Measurements from ENCODE around the gene TMEM143. TPM values are rescaled to one million over a fixed set of nuclear protein-coding genes. Genes with fewer than 3 reads are reported as not detected.

Gene TMEM143
- total RNA-seq, 2 experiments from 2014 or later, result 9.4 to 11.0 TPM

DNA sequence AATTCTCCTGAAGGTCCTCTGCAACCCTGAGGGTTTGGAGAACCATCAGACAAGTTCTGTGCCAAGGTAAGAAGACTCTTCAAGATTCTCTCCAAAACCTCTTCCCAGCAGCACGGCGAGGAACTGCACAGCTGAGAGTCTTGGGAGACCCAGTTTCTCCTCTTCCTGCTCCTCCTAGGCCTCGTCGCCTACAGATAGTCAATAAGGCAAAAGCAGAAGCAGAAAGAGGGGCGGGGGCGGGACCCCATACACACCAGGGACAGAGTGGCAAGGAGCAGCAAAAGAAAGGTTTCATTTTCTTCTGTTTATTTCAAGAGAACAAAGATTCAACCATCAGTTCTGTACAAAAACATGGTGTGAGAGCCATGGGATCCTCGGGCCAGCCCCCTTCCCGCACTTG, 18.5 kb upstream of the TMEM143 start:
- peaks cover 42% of the 10 kb centered on the region for H3K36me3 ChIP-seq (ENCODE audit: insufficient read depth, low read length)
- POLR2A ChIA-PET, result no interaction called here
- no peaks in the 10 kb centered on the region for H3K27me3 ChIP-seq (ENCODE audit: control insufficient read depth in 1 of 2, insufficient read depth in 2 of 2, low read length in 2 of 2)
- DNase-seq, result no peak
- no peak for ATAC-seq (ENCODE audit: poor library complexity)
- CTCF ChIA-PET, result no interaction called here
- no peak overlapping the region for H3K27ac ChIP-seq (ENCODE audit: low read depth in 1 of 2, low read length in 2 of 2)
- no peaks in the 10 kb centered on the region for H3K9me3 Mint-ChIP-seq
- TF ChIP-seq, protein P1, sequence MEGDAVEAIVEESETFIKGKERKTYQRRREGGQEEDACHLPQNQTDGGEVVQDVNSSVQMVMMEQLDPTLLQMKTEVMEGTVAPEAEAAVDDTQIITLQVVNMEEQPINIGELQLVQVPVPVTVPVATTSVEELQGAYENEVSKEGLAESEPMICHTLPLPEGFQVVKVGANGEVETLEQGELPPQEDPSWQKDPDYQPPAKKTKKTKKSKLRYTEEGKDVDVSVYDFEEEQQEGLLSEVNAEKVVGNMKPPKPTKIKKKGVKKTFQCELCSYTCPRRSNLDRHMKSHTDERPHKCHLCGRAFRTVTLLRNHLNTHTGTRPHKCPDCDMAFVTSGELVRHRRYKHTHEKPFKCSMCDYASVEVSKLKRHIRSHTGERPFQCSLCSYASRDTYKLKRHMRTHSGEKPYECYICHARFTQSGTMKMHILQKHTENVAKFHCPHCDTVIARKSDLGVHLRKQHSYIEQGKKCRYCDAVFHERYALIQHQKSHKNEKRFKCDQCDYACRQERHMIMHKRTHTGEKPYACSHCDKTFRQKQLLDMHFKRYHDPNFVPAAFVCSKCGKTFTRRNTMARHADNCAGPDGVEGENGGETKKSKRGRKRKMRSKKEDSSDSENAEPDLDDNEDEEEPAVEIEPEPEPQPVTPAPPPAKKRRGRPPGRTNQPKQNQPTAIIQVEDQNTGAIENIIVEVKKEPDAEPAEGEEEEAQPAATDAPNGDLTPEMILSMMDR (IDR thresholded peaks at IDR 0.05), result no peak
- no peak overlapping the region for H3K4me3 ChIP-seq (ENCODE audit: low read length)
- intact Hi-C loops (cut with DNase I, micrococcal nuclease), result no loop called here
- H3K36me3 Mint-ChIP-seq (ENCODE audit: low read depth), result peaks cover 51% of the 10 kb centered on the region
- no peak overlapping the region for H3K27ac Mint-ChIP-seq
- no peak overlapping the region for H3K4me3 Mint-ChIP-seq
- H3K9me3 ChIP-seq (ENCODE audit: control insufficient read depth in 1 of 2, insufficient read depth in 1 of 2, low read length in 2 of 2), result no peaks in the 10 kb centered on the region
- H3K27me3 Mint-ChIP-seq, result no peaks in the 10 kb centered on the region
- H3K4me1 ChIP-seq (ENCODE audit: insufficient read depth, low read length), result no peaks in the 10 kb centered on the region
- H3K4me1 Mint-ChIP-seq (ENCODE audit: low read depth), result no peaks in the 10 kb centered on the region

GRCh38 chr19:48381178-48381950, 17.6 kb upstream of the TMEM143 start:
- H3K36me3 Mint-ChIP-seq (ENCODE audit: low read depth), result peaks cover 45% of the 10 kb centered on the region
- CTCF ChIA-PET, result no interaction called here
- no peaks in the 10 kb centered on the region for H3K9me3 ChIP-seq (ENCODE audit: control insufficient read depth in 1 of 2, insufficient read depth in 1 of 2, low read length in 2 of 2)

GRCh38 chr19:48379058-48379457, 15.3 kb upstream of the TMEM143 start:
- intact Hi-C loops (cut with DNase I, micrococcal nuclease), result no loop called here
- Histone ChIP-seq H3K4me3 (ENCODE audit: low read length) (no peak overlapping the region), H3K27me3 (ENCODE audit: control insufficient read depth in 1 of 2, insufficient read depth in 2 of 2, low read length in 2 of 2) (no peaks in the 10 kb centered on the region), H3K27ac (ENCODE audit: low read depth in 1 of 2, low read length in 2 of 2) (no peak overlapping the region), H3K9me3 (ENCODE audit: control insufficient read depth in 1 of 2, insufficient read depth in 1 of 2, low read length in 2 of 2) (no peaks in the 10 kb centered on the region), H3K4me1 (ENCODE audit: insufficient read depth, low read length) (no peaks in the 10 kb centered on the region), H3K36me3 (ENCODE audit: insufficient read depth, low read length) (peaks cover 19% of the 10 kb centered on the region)
- TF ChIP-seq, protein P1 (IDR thresholded peaks at IDR 0.05), result no peak
- Mint-ChIP-seq H3K27me3 (no peaks in the 10 kb centered on the region), H3K4me3 (no peak overlapping the region), H3K36me3 (ENCODE audit: low read depth) (peaks cover 25% of the 10 kb centered on the region), H3K9me3 (no peaks in the 10 kb centered on the region), H3K27ac (no peak overlapping the region), H3K4me1 (ENCODE audit: low read depth) (no peaks in the 10 kb centered on the region)
- ChIA-PET POLR2A (no interaction called here), CTCF (no interaction called here)
- no peak for DNase-seq
- no peak for ATAC-seq (ENCODE audit: poor library complexity)

More at GRCh38 chr19:48381178-48381950, 17.6 kb upstream of the TMEM143 start:
- Mint-ChIP-seq H3K9me3 (no peaks in the 10 kb centered on the region), H3K27me3 (no peaks in the 10 kb centered on the region), H3K4me1 (ENCODE audit: low read depth) (no peaks in the 10 kb centered on the region), H3K27ac (no peak overlapping the region), H3K4me3 (no peak overlapping the region)
- no peaks in the 10 kb centered on the region for H3K27me3 ChIP-seq (ENCODE audit: control insufficient read depth in 1 of 2, insufficient read depth in 2 of 2, low read length in 2 of 2)
- no peak overlapping the region for H3K27ac ChIP-seq (ENCODE audit: low read depth in 1 of 2, low read length in 2 of 2)
- TF ChIP-seq, protein P1 (IDR thresholded peaks at IDR 0.05), result no peak
- no peak overlapping the region for H3K4me3 ChIP-seq (ENCODE audit: low read length)
- DNase-seq (no peak), ATAC-seq (ENCODE audit: poor library complexity) (no peak)
- intact Hi-C loops (cut with DNase I, micrococcal nuclease), result no loop called here
- POLR2A ChIA-PET, result no interaction called here
- H3K4me1 ChIP-seq (ENCODE audit: insufficient read depth, low read length), result no peaks in the 10 kb centered on the region
- peaks cover 34% of the 10 kb centered on the region for H3K36me3 ChIP-seq (ENCODE audit: insufficient read depth, low read length)
